Keratinocyte (primary cell): Measurements from ENCODE around the gene SPOPL. TPM values are rescaled to one million over a fixed set of nuclear protein-coding genes. Genes with fewer than 3 reads are reported as not detected.
"Not testable (repeated sequence)": the region's sequence is repeated elsewhere in the genome, so short reads cannot be mapped to it uniquely, and the experiment has no call there.

Source experiments
- DNase-seq: peaks from one replicate; pipeline ENCODE4 v3.0.0-alpha.2; 2011; ENCODE audit warnings: low read depth, missing footprints, low spot score
- FAIRE-seq: peaks from 2 replicates; lab custom pipeline; 2011; peaks lifted over from hg19 to GRCh38; lab: Jason Lieb, UNC
- H2AFZ ChIP-seq: 2 replicates; pipeline ENCODE4 v1.6.0; 2012; ENCODE audit warnings: low read length, control low read depth, inconsistent platforms; ENCODE audit not compliant: control insufficient read depth
- H3K27ac ChIP-seq: 2 replicates; pipeline ENCODE4 v1.5.1; 2011; ENCODE audit warnings: low read length; ENCODE audit not compliant: control insufficient read depth, insufficient read depth
- H3K27me3 ChIP-seq: 3 replicates; pipeline ENCODE4 v1.6.0; 2011; ENCODE audit warnings: low read length; ENCODE audit not compliant: control insufficient read depth, insufficient read depth; ENCODE audit errors: extremely low read depth
- H3K36me3 ChIP-seq, 2 experiments: 2 replicates in 1 of 2; 3 replicates in 1 of 2; pipeline ENCODE4 v1.5.1; 2011; ENCODE audit warnings: low read length in 2 of 2, mild to moderate bottlenecking in 1 of 2; ENCODE audit not compliant: control insufficient read depth in 2 of 2, insufficient read depth in 2 of 2; ENCODE audit errors: extremely low read depth in 1 of 2
- H3K4me1 ChIP-seq: 3 replicates; pipeline ENCODE4 v1.5.1; 2011; ENCODE audit warnings: low read length; ENCODE audit not compliant: control insufficient read depth, insufficient read depth; ENCODE audit errors: extremely low read depth
- H3K4me2 ChIP-seq: 3 replicates; pipeline ENCODE4 v1.6.0; 2011; ENCODE audit warnings: low read depth, low read length; ENCODE audit not compliant: control insufficient read depth, insufficient read depth; ENCODE audit errors: extremely low read depth
- H3K4me3 ChIP-seq, 3 experiments: fragments of 200-600 bp in 1 of 3; sonication (generic) in 1 of 3; 2 replicates in 2 of 3; 3 replicates in 1 of 3; pipeline ENCODE4 v1.5.1; 2011 to 2016; ENCODE audit warnings: low read length in 3 of 3, mild to moderate bottlenecking in 3 of 3, control low read depth in 2 of 3, inconsistent platforms in 1 of 3, low read depth in 1 of 3, mixed read lengths in 1 of 3, mixed run types in 1 of 3, moderate library complexity in 1 of 3; ENCODE audit not compliant: control insufficient read depth in 2 of 3, insufficient read depth in 2 of 3; ENCODE audit errors: extremely low read depth in 1 of 3
- H3K79me2 ChIP-seq: 2 replicates; pipeline ENCODE4 v1.6.0; 2012; ENCODE audit warnings: low read length; ENCODE audit not compliant: control insufficient read depth, insufficient read depth
- H3K9ac ChIP-seq: 3 replicates; pipeline ENCODE4 v1.6.0; 2011; ENCODE audit warnings: low read length; ENCODE audit not compliant: control insufficient read depth, insufficient read depth; ENCODE audit errors: extremely low read depth
- H3K9me1 ChIP-seq: 3 replicates; pipeline ENCODE4 v1.6.0; 2011; ENCODE audit warnings: low read length; ENCODE audit not compliant: control insufficient read depth, insufficient read depth; ENCODE audit errors: extremely low read depth
- H3K9me3 ChIP-seq: 2 replicates; pipeline ENCODE4 v1.5.1; 2012; ENCODE audit warnings: low read depth, low read length; ENCODE audit not compliant: control insufficient read depth
- H4K20me1 ChIP-seq: 3 replicates; pipeline ENCODE4 v1.6.0; 2011; ENCODE audit warnings: low read length; ENCODE audit not compliant: control insufficient read depth, insufficient read depth; ENCODE audit errors: extremely low read depth
- CTCF ChIP-seq, 3 experiments: IDR thresholded peaks in 1 of 3; conservative IDR thresholded peaks in 1 of 3; optimal IDR thresholded peaks in 1 of 3; 2 replicates in 2 of 3; 3 replicates in 1 of 3; pipeline versions ENCODE3 to v1.5.1; 2011; ENCODE audit warnings: low read length in 3 of 3, mild to moderate bottlenecking in 3 of 3, moderate library complexity in 2 of 3, control low read depth in 1 of 3, inconsistent platforms in 1 of 3; ENCODE audit not compliant: insufficient read depth in 2 of 3; ENCODE audit errors: extremely low read depth in 1 of 3
- EZH2 ChIP-seq: IDR thresholded peaks from one replicate; pipeline ENCODE4 v1.6.1; 2012; ENCODE audit warnings: inconsistent platforms, mild to moderate bottlenecking, low read length, moderate library complexity
- dilution Hi-C: fragments of 300-500 bp; cut with MboI; formaldehyde crosslinking; loops from one replicate; pipeline ENCODE4 v1.7.0; 2020; ENCODE audit warnings: low sequenced_read_pairs; ENCODE audit not compliant: extremely low pct_ligation_motif_present
- polyA plus RNA-seq, 5 experiments: library from polyadenylated mRNA; depleted of rRNA in 3 of 5; stranded (reverse) in 3 of 5; stranded (forward) in 1 of 5; unstranded in 1 of 5; fragments of >200 nt; gene quantifications; 1 replicate in 1 of 5; 2 replicates in 3 of 5; 3 replicates in 1 of 5; pipeline versions ENCODE4 v1.2.1 to v1.2.3, GENCODE V29; 2011 to 2012; ENCODE audit warnings: missing spikeins in 2 of 5, low read depth in 1 of 5, low replicate concordance in 1 of 5

The SPOPL gene
- polyA plus RNA-seq, 1 donor (not counting 4 experiments of a cell fraction or from before 2014, with no cell fraction given): 16.5 TPM

- Histone ChIP-seq H3K27me3 (no peaks in the 10 kb centered on the region), H3K4me1 (peaks cover 16% of the 10 kb centered on the region), H3K36me3 (no peaks in the 10 kb centered on the region), H3K9me1 (no peaks in the 10 kb centered on the region), H3K4me3 (no peak overlapping the region), H3K79me2 (no peaks in the 10 kb centered on the region), H3K27ac (no peak overlapping the region), H4K20me1 (no peaks in the 10 kb centered on the region), H2AFZ (no peak overlapping the region), H3K4me2 (no peak overlapping the region), H3K9me3 (no peaks in the 10 kb centered on the region), H3K9ac (no peak overlapping the region)
- dilution Hi-C loops: no loop called here
- no peak for TF ChIP-seq EZH2
- no peak for TF ChIP-seq CTCF (optimal IDR thresholded peaks at IDR 0.05 in 1 of 3, IDR thresholded peaks at IDR 0.05 in 1 of 3, conservative IDR thresholded peaks at IDR 0.05 in 1 of 3; ENCODE audit: extremely low read depth in 1 of 3, insufficient read depth in 2 of 3, low read length in 3 of 3)
- DNase-seq: no peak
- FAIRE-seq: peak; percentile 41
Observed at GRCh38 chr2:138476940-138477339, 24.6 kb upstream of the SPOPL start.

DNA sequence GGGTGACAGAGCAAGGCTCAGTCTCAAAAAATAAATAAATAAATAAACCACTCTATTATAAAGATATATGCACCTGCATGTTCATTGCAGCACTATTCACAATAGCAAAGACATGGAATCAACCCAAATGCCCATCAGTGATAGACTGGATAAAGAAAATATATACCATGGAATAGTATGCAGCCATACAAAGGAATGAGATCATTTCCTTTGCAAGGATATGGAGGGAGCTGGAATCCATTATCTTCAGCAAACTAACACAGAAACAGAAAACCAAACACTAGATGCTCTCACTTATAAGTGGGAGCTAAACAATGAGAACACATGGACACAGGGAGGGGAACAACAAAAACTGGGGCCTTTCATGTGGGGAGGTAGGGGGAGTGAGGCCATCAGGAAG is 18.8 kb upstream of the SPOPL start:
- H3K4me1 ChIP-seq, H3K9ac ChIP-seq, H3K79me2 ChIP-seq, H3K27ac ChIP-seq, H3K36me3 ChIP-seq, H3K4me2 ChIP-seq, H3K27me3 ChIP-seq, H3K9me3 ChIP-seq, dilution Hi-C loops, H2AFZ ChIP-seq, FAIRE-seq, H4K20me1 ChIP-seq, DNase-seq, H3K4me3 ChIP-seq, H3K9me1 ChIP-seq: not testable (repeated sequence)

GRCh38 chr2:138485019-138485418 is 16.6 kb upstream of the SPOPL start:
- H4K20me1 ChIP-seq: no peaks in the 10 kb centered on the region
- H3K36me3 ChIP-seq: no peaks in the 10 kb centered on the region
- no peak overlapping the region for H3K4me2 ChIP-seq
- no peaks in the 10 kb centered on the region for H3K9me3 ChIP-seq
- H3K9ac ChIP-seq: no peak overlapping the region
- no peak for DNase-seq
- no peaks in the 10 kb centered on the region for H3K4me1 ChIP-seq
- H2AFZ ChIP-seq: no peak overlapping the region
- no peaks in the 10 kb centered on the region for H3K79me2 ChIP-seq
- TF ChIP-seq CTCF (optimal IDR thresholded peaks at IDR 0.05 in 1 of 3, IDR thresholded peaks at IDR 0.05 in 1 of 3, conservative IDR thresholded peaks at IDR 0.05 in 1 of 3; ENCODE audit: extremely low read depth in 1 of 3, insufficient read depth in 2 of 3, low read length in 3 of 3) (no peak), EZH2 (no peak)
- FAIRE-seq: no peak
- dilution Hi-C loops: no loop called here
- H3K27me3 ChIP-seq: no peaks in the 10 kb centered on the region
- no peak overlapping the region for H3K27ac ChIP-seq
- H3K4me3 ChIP-seq: no peak overlapping the region
- no peaks in the 10 kb centered on the region for H3K9me1 ChIP-seq
